Measurements from ENCODE around the gene KCNQ1OT1. TPM values are rescaled to one million over a fixed set of nuclear protein-coding genes. Genes with fewer than 3 reads are reported as not detected.
A peak's percentile ranks its signal among the peaks of the same experiment; 100 is the strongest.

Gene KCNQ1OT1
- total and polyA plus RNA-seq, 2 of the 4 experiments (the other 2 are of a cell fraction): 0.14 to 2.0 TPM

- no peak for DNase-seq
- H2BK15ac ChIP-seq (ENCODE audit: low read depth, low read length): no peak overlapping the region
- 75% methylated on average over 15 of the region's 33 CpGs; no CpG with 5 or more reads in 1 of the 2 experiments for WGBS, 2 experiments (ENCODE audit: extremely low coverage in 2 of 2, insufficient read length in 1 of 2)
- no peak overlapping the region for H3K14ac ChIP-seq (replicated peaks; ENCODE audit: low read depth, low read length)
- H3K27ac ChIP-seq (ENCODE audit: insufficient read depth, low read length): no peak overlapping the region
- no peak overlapping the region for H4K5ac ChIP-seq (ENCODE audit: low read depth, low read length)
- H3K4me2 ChIP-seq (ENCODE audit: low read depth, low read length): no peak overlapping the region
- POLR2A ChIA-PET (ENCODE audit: unreplicated experiment): no interaction called here
- no peak overlapping the region for H2AK5ac ChIP-seq (ENCODE audit: low read depth, low read length)
- H3K27me3 ChIP-seq (ENCODE audit: control insufficient read depth, insufficient read depth, low read length): peaks cover 7% of the 10 kb centered on the region; the same call in 1 of the 2 replicates
- no peak overlapping the region for H3K56ac ChIP-seq (ENCODE audit: extremely low read depth, insufficient read depth, low read length)
- no peak for ATAC-seq (ENCODE audit: low read depth)
- no peak overlapping the region for H2AFZ ChIP-seq (replicated peaks; ENCODE audit: low read length, poor library complexity)
- H3K36me3 ChIP-seq (ENCODE audit: control insufficient read depth, insufficient read depth, low read length): no peaks in the 10 kb centered on the region
- no peak overlapping the region for H4K8ac ChIP-seq (ENCODE audit: low read depth in 2 of 2, low read length in 2 of 2)
- intact Hi-C loops (cut with micrococcal nuclease) (no loop called here), in situ Hi-C loops (cut with MboI; ENCODE audit: low sequenced_read_pairs) (no loop called here), dilution Hi-C loops (cut with HindIII; ENCODE audit: low sequenced_read_pairs, unreplicated experiment) (no loop called here)
- H3K18ac ChIP-seq (ENCODE audit: low read depth, low read length): no peak overlapping the region
- no peak overlapping the region for H2BK20ac ChIP-seq (ENCODE audit: low read depth, low read length)
- H4K91ac ChIP-seq (ENCODE audit: insufficient read depth, low read depth, low read length): no peak overlapping the region
- H3K23ac ChIP-seq (ENCODE audit: low read depth, low read length): no peak overlapping the region
- H3K9me3 ChIP-seq (ENCODE audit: control insufficient read depth, insufficient read depth, low read length): no peaks in the 10 kb centered on the region; the same call in 1 of the 2 replicates
- H2BK120ac ChIP-seq (ENCODE audit: low read depth, low read length): no peak overlapping the region
- no peaks in the 10 kb centered on the region for H3K9me1 ChIP-seq (ENCODE audit: insufficient read depth, low read length)
- no peak overlapping the region for H2BK5ac ChIP-seq (ENCODE audit: low read depth, low read length, poor library complexity, severe bottlenecking)
- peak overlapping the region; percentile 28 for H2AK9ac ChIP-seq (replicated peaks; ENCODE audit: low read depth, low read length, poor library complexity)
- H3K4ac ChIP-seq (ENCODE audit: low read depth, low read length): no peak overlapping the region
- H4K20me1 ChIP-seq (ENCODE audit: insufficient read depth, low read length): no peaks in the 10 kb centered on the region
- no peak for TF ChIP-seq USF2 (IDR thresholded peaks at IDR 0.05; ENCODE audit: low read depth, low read length)
- TF ChIP-seq RAD21 (IDR thresholded peaks at IDR 0.05; ENCODE audit: low read length): no peak
- no peak for TF ChIP-seq CHD1 (IDR thresholded peaks at IDR 0.05; ENCODE audit: low read depth, low read length)
- no peak for TF ChIP-seq POLR2A (IDR thresholded peaks at IDR 0.05; ENCODE audit: low read depth, low read length)
- TF ChIP-seq MXI1 (IDR thresholded peaks at IDR 0.05; ENCODE audit: borderline replicate concordance, low read depth, low read length): no peak
- TF ChIP-seq RCOR1 (IDR thresholded peaks at IDR 0.05; ENCODE audit: insufficient replicate concordance, low read length): no peak
- no peak for TF ChIP-seq RFX5 (IDR thresholded peaks at IDR 0.05; ENCODE audit: low read depth, low read length)
- TF ChIP-seq SMC3 (IDR thresholded peaks at IDR 0.05; ENCODE audit: low read depth, low read length): no peak
- no peak for TF ChIP-seq CTCF (conservative IDR thresholded peaks at IDR 0.05; ENCODE audit: low read depth, low read length)
- no peak for TF ChIP-seq MAFK (IDR thresholded peaks at IDR 0.05; ENCODE audit: low read depth, low read length)
- TF ChIP-seq FOS (IDR thresholded peaks at IDR 0.05; ENCODE audit: low read depth, low read length): no peak
- TF ChIP-seq BHLHE40 (IDR thresholded peaks at IDR 0.05; ENCODE audit: low read depth, low read length): no peak
- no peak for TF ChIP-seq NFE2L2 (IDR thresholded peaks at IDR 0.05; ENCODE audit: low read depth, low read length)
- H3K4me1 ChIP-seq (ENCODE audit: control insufficient read depth, insufficient read depth, low read length): no peaks in the 10 kb centered on the region
- no peak overlapping the region for H3K9ac ChIP-seq (ENCODE audit: low read depth, low read length)
- CTCF ChIA-PET: no interaction called here
- H3K79me1 ChIP-seq (ENCODE audit: low read depth in 1 of 2, low read length in 2 of 2): no peaks in the 10 kb centered on the region
- no TSS peak for BruUV-seq (replicated peaks)
- no peak overlapping the region for H3K4me3 ChIP-seq (ENCODE audit: insufficient read depth, low read depth, low read length)
Observed at GRCh38 chr11:2572491-2573239, 127.1 kb downstream of the KCNQ1OT1 start.
